Mucosa of descending colon (tissue), 3 donors: ENCODE measurements around the gene C17orf113. TPM values are rescaled to one million over a fixed set of nuclear protein-coding genes. Genes with fewer than 3 reads are reported as not detected.
A peak's percentile ranks its signal among the peaks of the same experiment; 100 is the strongest.

Source experiments
- ATAC-seq: fragments of 200-7000 bp; cut with Tn5 transposase; one replicate; pipeline ENCODE4 v1.9.1; 2020; ENCODE audit warnings: mild to moderate bottlenecking, moderate library complexity
- DNase-seq, 3 donors: peaks; one replicate each; pipeline ENCODE4 v3.0.0-alpha.2; 2020
- H3K36me3 ChIP-seq: fragments of 200-600 bp; one replicate; pipeline ENCODE4 v1.8.0; 2021; ENCODE audit warnings: low read depth, mild to moderate bottlenecking
- H3K4me1 ChIP-seq: fragments of 200-600 bp; one replicate; pipeline ENCODE4 v1.8.0; 2021; ENCODE audit warnings: low read depth, mild to moderate bottlenecking
- H3K4me3 ChIP-seq: fragments of 200-600 bp; one replicate; pipeline ENCODE4 v1.8.0; 2021; ENCODE audit warnings: mild to moderate bottlenecking
- H3K9me3 ChIP-seq: fragments of 200-600 bp; one replicate; pipeline ENCODE4 v1.8.0; 2021; ENCODE audit warnings: mild to moderate bottlenecking
- intact Hi-C, 2 donors: fragments of 100-400 bp; cut with DNase I in 1 of 2; cut with micrococcal nuclease in 1 of 2; formaldehyde crosslinking; loops; one replicate each; pipeline versions ENCODE4 v1.11.0 to v1.11.1; 2022; cut with DNase I, micrococcal nuclease
- total RNA-seq, 3 donors: library from RNA; stranded (reverse); fragmentation: NEBNext Ultra II Directional in 2 of 3; extraction: Animal tissue kit (Norgen Biotek cat#: 25700) in 2 of 3; gene quantifications; one replicate each; pipeline versions ENCODE4 v1.2.1 to v1.2.4, GENCODE V29; 2021 to 2023
- TF ChIP-seq, protein P1 (sequence below): fragments of 200-600 bp; IDR thresholded peaks from one replicate; pipeline ENCODE4 v1.8.0; 2022; ENCODE audit warnings: antibody characterized with exemption, mild to moderate bottlenecking
- donor health status: DM: no; HTN: no; CAD: no; lungs with moderate emphysema.
- donor health status: DM: no; HTN: no; CAD: no.
- donor health status: DM: no; HTN: yes; CAD: no.

C17orf113 gene
- total RNA-seq, 3 donors from 2014 or later = 1.2 to 3.8 (median 2.0) TPM

DNA sequence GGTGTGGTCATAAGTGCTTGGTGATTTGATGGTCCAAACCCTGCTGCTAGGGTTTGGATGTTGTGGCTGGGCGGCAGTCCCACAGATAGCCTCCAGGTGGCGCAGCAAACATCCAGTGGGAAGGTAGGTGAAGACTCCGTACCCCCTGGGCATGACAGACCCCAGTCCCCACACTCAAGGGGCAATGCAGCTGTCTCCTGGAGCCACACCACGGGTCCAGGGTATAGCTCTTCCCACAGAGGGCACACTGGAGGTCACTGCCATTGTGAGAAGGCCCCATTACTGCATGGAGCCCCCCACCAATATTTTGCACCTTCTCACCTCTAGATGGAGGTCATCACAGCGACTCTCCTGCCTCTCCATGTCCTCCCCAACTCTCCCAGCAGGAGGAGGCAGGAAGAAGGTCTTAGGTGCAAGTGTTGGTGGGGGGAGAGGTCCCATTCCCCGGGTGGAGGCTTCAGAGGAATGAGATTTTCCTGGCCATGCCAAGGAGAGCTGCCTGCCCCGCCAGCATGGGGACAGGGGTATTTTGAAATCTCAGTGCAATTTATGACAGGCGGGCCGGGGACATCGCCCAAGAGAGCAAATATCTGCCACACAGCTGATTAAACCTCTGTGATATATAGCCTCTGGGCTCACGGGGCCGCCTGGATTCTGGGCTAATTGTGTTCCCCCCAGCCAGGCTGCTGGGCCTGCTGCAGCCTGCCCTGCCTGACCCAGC, 17.1 kb upstream of the C17orf113 start:
- H3K9me3 ChIP-seq = no peaks in the 10 kb centered on the region
- no peaks in the 10 kb centered on the region for H3K36me3 ChIP-seq
- H3K4me3 ChIP-seq = no peak overlapping the region
- DNase-seq (peak; percentile 61 to 86 (median 83)), ATAC-seq (peak; percentile 77)
- intact Hi-C loops = loop anchor here in 1 of 2 donors (5.0 kb wide), 1 partner anchor 50 kb away; no protein-coding TSS in a partner anchor
- H3K4me1 ChIP-seq = peaks cover 16% of the 10 kb centered on the region
- TF ChIP-seq, protein P1, sequence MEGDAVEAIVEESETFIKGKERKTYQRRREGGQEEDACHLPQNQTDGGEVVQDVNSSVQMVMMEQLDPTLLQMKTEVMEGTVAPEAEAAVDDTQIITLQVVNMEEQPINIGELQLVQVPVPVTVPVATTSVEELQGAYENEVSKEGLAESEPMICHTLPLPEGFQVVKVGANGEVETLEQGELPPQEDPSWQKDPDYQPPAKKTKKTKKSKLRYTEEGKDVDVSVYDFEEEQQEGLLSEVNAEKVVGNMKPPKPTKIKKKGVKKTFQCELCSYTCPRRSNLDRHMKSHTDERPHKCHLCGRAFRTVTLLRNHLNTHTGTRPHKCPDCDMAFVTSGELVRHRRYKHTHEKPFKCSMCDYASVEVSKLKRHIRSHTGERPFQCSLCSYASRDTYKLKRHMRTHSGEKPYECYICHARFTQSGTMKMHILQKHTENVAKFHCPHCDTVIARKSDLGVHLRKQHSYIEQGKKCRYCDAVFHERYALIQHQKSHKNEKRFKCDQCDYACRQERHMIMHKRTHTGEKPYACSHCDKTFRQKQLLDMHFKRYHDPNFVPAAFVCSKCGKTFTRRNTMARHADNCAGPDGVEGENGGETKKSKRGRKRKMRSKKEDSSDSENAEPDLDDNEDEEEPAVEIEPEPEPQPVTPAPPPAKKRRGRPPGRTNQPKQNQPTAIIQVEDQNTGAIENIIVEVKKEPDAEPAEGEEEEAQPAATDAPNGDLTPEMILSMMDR = peak; percentile 94

DNA sequence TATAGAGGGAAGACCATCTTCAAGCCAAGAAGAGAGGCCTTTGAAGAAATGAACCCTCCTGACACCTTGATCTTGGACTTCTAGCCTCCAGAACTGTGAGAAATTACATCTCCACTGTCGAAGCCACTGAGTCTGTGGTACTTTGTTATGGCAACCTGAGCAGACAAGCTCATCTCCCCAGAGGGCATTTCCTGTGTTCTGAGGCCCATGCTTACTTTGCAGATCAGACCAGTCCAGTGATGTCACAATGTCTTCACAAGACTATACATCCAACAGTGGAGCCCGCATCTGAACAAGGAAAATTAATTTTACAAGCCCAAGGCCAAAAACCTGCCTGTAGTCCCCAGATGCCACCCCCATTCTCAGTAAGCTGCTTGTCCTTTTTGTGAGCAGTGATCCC, 14.8 kb upstream of the C17orf113 start:
- intact Hi-C loops = loop anchor here in 1 of 2 donors (5.0 kb wide), 1 partner anchor 52 kb away; no protein-coding TSS in a partner anchor
- H3K4me3 ChIP-seq = no peak overlapping the region
- TF ChIP-seq, protein P1 = no peak
- ATAC-seq = no peak
- no peaks in the 10 kb centered on the region for H3K36me3 ChIP-seq
- peaks cover 11% of the 10 kb centered on the region for H3K4me1 ChIP-seq
- DNase-seq = no peak
- H3K9me3 ChIP-seq = no peaks in the 10 kb centered on the region

DNA sequence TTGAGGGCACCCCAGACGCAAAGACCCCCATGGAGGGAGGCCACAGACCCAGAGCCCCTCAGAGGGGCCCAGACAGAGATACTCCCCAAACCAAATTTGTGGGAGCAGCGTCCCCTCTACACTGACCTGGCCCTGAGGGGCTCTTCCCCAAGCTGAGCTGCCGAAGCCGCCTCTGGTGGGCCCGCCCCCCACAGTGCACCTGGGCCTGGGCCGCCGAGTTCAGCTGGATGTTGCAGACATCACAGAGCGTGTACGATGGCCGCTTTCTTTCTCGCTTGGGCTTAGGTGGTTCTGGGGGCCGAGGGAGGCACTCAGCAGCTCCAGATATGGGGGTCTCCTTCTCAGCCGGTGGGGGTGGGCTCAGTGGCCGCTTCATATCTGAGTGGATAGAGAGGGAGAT, 12.3 kb upstream of the C17orf113 start:
- DNase-seq (no peak), ATAC-seq (no peak)
- intact Hi-C loops = no loop called here

DNA sequence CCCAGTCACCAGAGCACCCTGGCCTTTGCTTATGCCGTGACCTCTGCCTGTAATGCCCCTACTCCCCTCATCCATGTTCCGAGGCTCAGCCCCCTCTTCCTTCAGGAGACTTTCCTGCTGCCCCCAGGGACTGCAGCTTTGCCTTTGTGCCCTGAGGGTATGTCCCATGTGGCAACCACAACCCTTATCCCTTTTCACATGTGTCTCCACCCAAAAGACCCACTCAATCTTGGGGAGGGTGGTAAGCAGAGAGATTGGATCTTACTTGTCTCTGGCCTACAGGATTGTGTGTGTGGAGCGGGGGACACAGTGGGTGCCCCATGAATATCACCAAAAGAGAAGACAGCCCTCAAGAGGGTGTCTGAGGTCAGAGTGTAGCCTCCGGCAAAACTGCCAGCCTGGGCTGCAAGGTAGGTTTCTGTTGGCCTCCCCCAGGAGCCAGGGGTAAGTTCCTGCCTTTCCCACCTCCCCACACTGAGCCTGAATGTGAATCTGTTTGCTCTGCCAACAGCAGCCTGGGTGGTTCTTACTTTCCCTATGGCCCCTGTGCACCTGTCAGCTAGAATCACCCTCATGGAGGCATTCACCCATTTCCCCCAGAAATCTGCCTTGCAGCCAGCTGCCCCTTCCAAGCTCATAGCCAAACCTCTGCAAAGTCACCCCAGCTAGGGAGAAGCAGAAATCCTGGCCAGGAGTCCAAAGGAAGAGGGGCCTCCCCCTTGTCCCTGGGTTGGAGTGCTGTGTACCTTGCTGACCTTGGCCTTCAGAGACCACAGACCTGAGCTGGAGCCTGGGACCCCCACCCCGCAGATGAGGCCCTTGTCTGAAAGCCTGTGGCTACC, 11.5 kb upstream of the C17orf113 start:
- Histone ChIP-seq H3K4me1 (no peaks in the 10 kb centered on the region), H3K36me3 (no peaks in the 10 kb centered on the region), H3K4me3 (no peak overlapping the region), H3K9me3 (no peaks in the 10 kb centered on the region)
- intact Hi-C loops = no loop called here
- DNase-seq = no peak
- TF ChIP-seq, protein P1 = no peak
- ATAC-seq = no peak

More for the DNA sequence above, 12.3 kb upstream of the C17orf113 start:
- TF ChIP-seq, protein P1 = no peak
- H3K36me3 ChIP-seq = no peaks in the 10 kb centered on the region
- H3K9me3 ChIP-seq = no peaks in the 10 kb centered on the region
- H3K4me1 ChIP-seq = peaks cover 7% of the 10 kb centered on the region
- H3K4me3 ChIP-seq = no peak overlapping the region

DNA sequence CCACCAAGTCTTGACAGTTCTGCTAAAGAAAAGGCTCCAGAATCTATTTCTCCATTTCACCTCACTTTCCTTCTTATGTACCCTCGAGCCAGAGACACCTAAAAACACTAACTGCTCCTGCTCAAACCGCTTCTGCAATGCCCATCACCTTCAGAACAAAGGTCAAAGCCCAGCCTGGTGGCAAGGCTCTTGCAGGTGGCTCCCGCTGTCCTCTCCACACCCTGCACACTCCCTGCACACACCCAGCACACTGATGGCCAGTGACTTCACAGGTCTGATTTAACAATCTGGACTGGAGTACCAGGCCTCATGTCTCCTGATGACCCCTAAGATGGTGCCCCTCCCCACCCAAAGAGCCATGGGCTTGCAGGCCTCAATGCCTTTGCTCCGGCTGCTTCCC, 9.8 kb upstream of the C17orf113 start:
- TF ChIP-seq, protein P1 = no peak
- ATAC-seq = peak; percentile 88
- intact Hi-C loops = no loop called here
- Histone ChIP-seq H3K4me1 (no peaks in the 10 kb centered on the region), H3K4me3 (no peak overlapping the region), H3K36me3 (no peaks in the 10 kb centered on the region), H3K9me3 (no peaks in the 10 kb centered on the region)
- peak in 2 of 3 donors; percentile 50 to 51 for DNase-seq
